Smooth muscle cell (in vitro differentiated cells): ENCODE results near the gene CADPS2. TPM values are rescaled to one million over a fixed set of nuclear protein-coding genes. Genes with fewer than 3 reads are reported as not detected.

Source experiments
- DNase-seq: peaks from one replicate; lab custom pipeline; 2025; ENCODE audit not compliant: unreplicated experiment; lab: John Stamatoyannopoulos, UW
- H2AFZ ChIP-seq: fragments of 200-600 bp; sonication (generic); 2 replicates; pipeline ENCODE4 v1.6.0; 2016; ENCODE audit warnings: antibody characterized with exemption, low read depth, mild to moderate bottlenecking
- H3F3A ChIP-seq: fragments of 200-600 bp; sonication (generic); 2 replicates; pipeline ENCODE4 v1.6.0; 2017; ENCODE audit warnings: antibody characterized with exemption, low read depth
- H3K27ac ChIP-seq: fragments of 200-600 bp; sonication (generic); 2 replicates; pipeline ENCODE4 v1.5.1; 2016; ENCODE audit warnings: low read depth, mild to moderate bottlenecking
- H3K27me3 ChIP-seq: fragments of 200-600 bp; sonication (generic); 2 replicates; pipeline ENCODE4 v1.6.1; 2016; ENCODE audit warnings: low read depth, mild to moderate bottlenecking
- H3K36me3 ChIP-seq: fragments of 200-600 bp; sonication (generic); 2 replicates; pipeline ENCODE4 v1.5.1; 2016; ENCODE audit warnings: low read depth
- H3K4me1 ChIP-seq: fragments of 200-600 bp; sonication (generic); 2 replicates; pipeline ENCODE4 v1.5.1; 2016; ENCODE audit warnings: low read depth
- H3K4me2 ChIP-seq: fragments of 200-600 bp; sonication (generic); 2 replicates; pipeline ENCODE4 v1.6.0; 2016; ENCODE audit warnings: mild to moderate bottlenecking
- H3K4me3 ChIP-seq: fragments of 200-600 bp; sonication (generic); 2 replicates; pipeline ENCODE4 v1.5.1; 2016; ENCODE audit warnings: mild to moderate bottlenecking
- H3K79me2 ChIP-seq: fragments of 200-600 bp; sonication (generic); 2 replicates; pipeline ENCODE4 v1.6.0; 2016; ENCODE audit warnings: low read depth, mild to moderate bottlenecking
- H3K9ac ChIP-seq: fragments of 200-600 bp; sonication (generic); 2 replicates; pipeline ENCODE4 v1.6.0; 2016; ENCODE audit warnings: low read depth
- H3K9me3 ChIP-seq: fragments of 200-600 bp; sonication (generic); replicated peaks from 2 replicates; pipeline ENCODE4 v1.5.1; 2016; ENCODE audit warnings: low read depth
- H4K20me1 ChIP-seq: fragments of 200-600 bp; sonication (generic); 2 replicates; pipeline ENCODE4 v1.6.0; 2016; ENCODE audit warnings: low read depth
- WGBS: methylation state at CpG from one replicate; pipeline ENCODE4 v1.1.7; 2016; ENCODE audit warnings: low lambda C conversion rate; 5-methylcytosine and 5-hydroxymethylcytosine counted together
- polyA plus RNA-seq: library from polyadenylated mRNA; unstranded; fragments of >200 nt; fragmentation: Nextera tagmentation; extraction: Ambion mirVana; gene quantifications from 2 replicates; pipeline ENCODE4 v1.2.1, GENCODE V29; 2016
- total RNA-seq: library from RNA; depleted of rRNA; stranded (reverse); fragments of >200 nt; gene quantifications from 2 replicates; pipeline ENCODE4 v1.2.3, GENCODE V29; 2014
- TF ChIP-seq, protein P1 (sequence below): fragments of 200-600 bp; sonication (generic); IDR thresholded peaks from 2 replicates; pipeline ENCODE4 v1.5.1; 2017; ENCODE audit warnings: borderline replicate concordance, mild to moderate bottlenecking, antibody characterized with exemption; ENCODE audit not compliant: insufficient read depth, poor library complexity, severe bottlenecking

CADPS2 gene
- total and polyA plus RNA-seq, 2 experiments from 2014 or later, result 8.5 to 15.6 TPM

DNA sequence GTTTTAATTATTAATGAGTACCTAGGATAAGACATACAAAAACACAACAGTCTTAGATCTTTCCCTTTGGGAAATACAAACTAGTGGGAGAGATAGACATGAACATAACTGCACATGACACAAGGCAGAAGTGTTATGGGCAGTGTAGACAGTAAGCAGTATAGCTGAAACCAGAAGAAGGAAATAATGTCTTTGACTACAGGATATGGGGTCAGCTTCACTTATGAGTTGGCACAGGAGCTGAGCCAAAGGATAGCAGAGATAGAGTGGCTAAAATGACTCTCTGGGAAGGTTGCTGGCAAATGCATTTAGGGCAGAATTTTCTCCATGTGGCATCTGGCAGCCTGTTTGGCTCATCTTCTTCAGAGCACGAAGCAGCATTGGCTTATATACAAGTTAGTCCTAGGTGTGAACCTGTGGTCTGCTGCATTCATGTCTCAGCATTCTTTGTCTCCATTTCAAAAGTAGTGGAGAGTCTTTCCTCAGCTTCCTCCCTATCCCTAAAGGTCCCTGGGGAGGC is 521.4 kb downstream of the CADPS2 start:
- Histone ChIP-seq H3F3A (no peaks in the 10 kb centered on the region), H3K4me3 (no peak overlapping the region), H3K27me3 (no peaks in the 10 kb centered on the region), H4K20me1 (no peaks in the 10 kb centered on the region), H3K79me2 (no peaks in the 10 kb centered on the region), H3K27ac (no peak overlapping the region), H3K9ac (no peak overlapping the region), H3K9me3 (no peaks in the 10 kb centered on the region), H3K36me3 (no peaks in the 10 kb centered on the region), H3K4me2 (no peak overlapping the region), H3K4me1 (peaks cover 20% of the 10 kb centered on the region), H2AFZ (no peak overlapping the region)
- no peak for DNase-seq
- TF ChIP-seq, protein P1, sequence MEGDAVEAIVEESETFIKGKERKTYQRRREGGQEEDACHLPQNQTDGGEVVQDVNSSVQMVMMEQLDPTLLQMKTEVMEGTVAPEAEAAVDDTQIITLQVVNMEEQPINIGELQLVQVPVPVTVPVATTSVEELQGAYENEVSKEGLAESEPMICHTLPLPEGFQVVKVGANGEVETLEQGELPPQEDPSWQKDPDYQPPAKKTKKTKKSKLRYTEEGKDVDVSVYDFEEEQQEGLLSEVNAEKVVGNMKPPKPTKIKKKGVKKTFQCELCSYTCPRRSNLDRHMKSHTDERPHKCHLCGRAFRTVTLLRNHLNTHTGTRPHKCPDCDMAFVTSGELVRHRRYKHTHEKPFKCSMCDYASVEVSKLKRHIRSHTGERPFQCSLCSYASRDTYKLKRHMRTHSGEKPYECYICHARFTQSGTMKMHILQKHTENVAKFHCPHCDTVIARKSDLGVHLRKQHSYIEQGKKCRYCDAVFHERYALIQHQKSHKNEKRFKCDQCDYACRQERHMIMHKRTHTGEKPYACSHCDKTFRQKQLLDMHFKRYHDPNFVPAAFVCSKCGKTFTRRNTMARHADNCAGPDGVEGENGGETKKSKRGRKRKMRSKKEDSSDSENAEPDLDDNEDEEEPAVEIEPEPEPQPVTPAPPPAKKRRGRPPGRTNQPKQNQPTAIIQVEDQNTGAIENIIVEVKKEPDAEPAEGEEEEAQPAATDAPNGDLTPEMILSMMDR, result no peak
- 71% methylated on average over 1 of the region's 1 CpG for WGBS

DNA sequence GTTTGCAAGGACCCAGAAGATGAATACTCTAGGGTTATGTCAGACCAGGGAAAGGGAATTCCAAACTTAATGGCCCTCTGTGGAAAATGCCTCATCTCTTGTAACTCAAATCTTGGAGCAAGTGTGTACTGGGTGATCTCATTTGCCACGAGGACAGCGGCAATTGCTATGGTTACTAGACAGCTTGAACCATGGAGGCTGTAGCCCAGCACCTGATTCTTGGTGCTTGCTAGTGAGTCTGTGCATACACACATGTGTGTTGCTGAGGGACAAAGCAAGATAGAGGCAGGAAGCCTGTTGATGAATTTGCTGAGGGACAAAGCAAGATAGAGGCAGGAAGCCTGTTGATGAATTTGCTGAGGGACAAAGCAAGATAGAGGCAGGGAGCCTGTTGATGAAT is 523.1 kb downstream of the CADPS2 start:
- Histone ChIP-seq H4K20me1 (no peaks in the 10 kb centered on the region), H3K4me3 (no peak overlapping the region), H3K4me1 (peaks cover 18% of the 10 kb centered on the region), H3F3A (no peaks in the 10 kb centered on the region), H2AFZ (no peak overlapping the region), H3K79me2 (no peaks in the 10 kb centered on the region), H3K9ac (no peak overlapping the region), H3K36me3 (no peaks in the 10 kb centered on the region), H3K9me3 (no peaks in the 10 kb centered on the region), H3K27me3 (no peaks in the 10 kb centered on the region), H3K27ac (no peak overlapping the region), H3K4me2 (no peak overlapping the region)
- DNase-seq, result no peak
- WGBS, result 92% methylated on average over 2 of the region's 2 CpGs
- TF ChIP-seq, protein P1, result no peak

DNA sequence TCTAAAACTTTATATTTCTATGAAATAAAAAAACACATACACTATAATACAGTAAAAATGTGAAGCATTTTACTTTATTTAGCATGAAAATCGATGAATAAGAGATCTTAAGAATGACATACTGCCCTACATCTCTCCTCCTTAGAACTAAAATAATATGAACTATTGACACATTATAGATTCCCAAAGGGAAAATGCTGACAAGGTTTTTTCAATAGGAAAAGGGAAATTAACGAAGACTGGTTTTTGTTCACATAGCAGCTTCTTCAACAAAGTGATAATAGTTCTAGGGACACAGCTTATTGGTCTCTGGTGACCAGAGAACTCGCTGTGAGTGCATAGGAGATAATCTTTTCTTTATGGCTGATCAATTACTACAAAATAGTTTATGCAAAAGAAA is 523.8 kb downstream of the CADPS2 start:
- Histone ChIP-seq H3K4me1 (peaks cover 18% of the 10 kb centered on the region), H2AFZ (no peak overlapping the region), H3K27ac (no peak overlapping the region), H3F3A (no peaks in the 10 kb centered on the region), H3K4me3 (no peak overlapping the region), H3K9ac (no peak overlapping the region), H3K79me2 (no peaks in the 10 kb centered on the region), H4K20me1 (no peaks in the 10 kb centered on the region), H3K9me3 (no peaks in the 10 kb centered on the region), H3K4me2 (no peak overlapping the region), H3K27me3 (no peaks in the 10 kb centered on the region), H3K36me3 (no peaks in the 10 kb centered on the region)
- TF ChIP-seq, protein P1, result no peak
- 91% methylated on average over 3 of the region's 3 CpGs for WGBS
- no peak for DNase-seq

DNA sequence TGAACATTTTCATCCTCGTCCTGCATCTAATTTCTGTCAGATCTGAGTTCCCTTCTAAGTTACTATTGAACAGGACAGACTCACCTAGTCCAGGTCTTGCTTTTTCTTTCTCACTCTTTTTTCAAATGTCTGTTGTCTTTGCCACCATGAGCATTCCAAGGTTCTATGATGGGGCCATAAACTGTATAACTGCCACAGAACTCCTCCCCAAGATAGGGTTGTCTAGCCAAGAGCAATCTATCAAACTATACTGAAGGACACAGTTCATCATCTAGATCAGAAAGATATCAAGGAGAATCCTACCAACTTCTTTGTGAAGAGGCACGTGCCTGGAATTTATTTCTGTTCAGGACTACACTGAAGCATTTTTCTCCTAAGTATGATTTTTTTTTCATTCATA is 531.6 kb downstream of the CADPS2 start:
- H3K4me3 ChIP-seq, result no peak overlapping the region
- no peak overlapping the region for H3K9ac ChIP-seq
- no peaks in the 10 kb centered on the region for H3K79me2 ChIP-seq
- DNase-seq, result no peak
- no peaks in the 10 kb centered on the region for H3F3A ChIP-seq
- H3K27ac ChIP-seq, result no peak overlapping the region
- H3K9me3 ChIP-seq, result no peaks in the 10 kb centered on the region
- H3K4me2 ChIP-seq, result no peak overlapping the region
- WGBS, result 88% methylated on average over 2 of the region's 2 CpGs
- H2AFZ ChIP-seq, result no peak overlapping the region
- peaks cover 1% of the 10 kb centered on the region for H3K4me1 ChIP-seq
- no peaks in the 10 kb centered on the region for H4K20me1 ChIP-seq
- no peaks in the 10 kb centered on the region for H3K27me3 ChIP-seq
- TF ChIP-seq, protein P1, result no peak
- H3K36me3 ChIP-seq, result no peaks in the 10 kb centered on the region
